DND-41 (cell line): ENCODE results near the gene NPM3.

ENCODE experiments used
- ATAC-seq: fragments of 200-7000 bp; cut with Tn5 transposase; 3 replicates; pipeline ENCODE4 v1.9.1; 2021; ENCODE audit warnings: low read depth; ENCODE audit not compliant: insufficient read depth
- DNase-seq: peaks from one replicate; pipeline ENCODE4 v3.0.0-alpha.2; 2020
- H2AFZ ChIP-seq: 2 replicates; pipeline ENCODE4 v1.6.0; 2012; ENCODE audit warnings: low read depth, low read length
- H3K27ac ChIP-seq: 2 replicates; pipeline ENCODE4 v1.5.1; 2012; ENCODE audit warnings: low read length, inconsistent platforms
- H3K27me3 ChIP-seq: fragments of 200-600 bp; sonication (generic); 2 replicates; pipeline ENCODE4 v1.6.0; 2012; ENCODE audit warnings: low read length, mild to moderate bottlenecking, inconsistent platforms; ENCODE audit not compliant: insufficient read depth, poor library complexity
- H3K36me3 ChIP-seq: 2 replicates; pipeline ENCODE4 v1.5.1; 2012; ENCODE audit warnings: low read length, inconsistent platforms; ENCODE audit not compliant: insufficient read depth
- H3K4me1 ChIP-seq: 2 replicates; pipeline ENCODE4 v1.5.1; 2012; ENCODE audit warnings: mild to moderate bottlenecking, low read length; ENCODE audit not compliant: insufficient read depth
- H3K4me2 ChIP-seq: 2 replicates; pipeline ENCODE4 v1.6.0; 2012; ENCODE audit warnings: mild to moderate bottlenecking, moderate library complexity, low read length, inconsistent platforms; ENCODE audit not compliant: insufficient read depth
- H3K4me3 ChIP-seq, 2 experiments: fragments of 200-600 bp in 1 of 2; shearing (Covaris generic) in 1 of 2; 2 replicates each; pipeline ENCODE4 v1.5.1; 2012 to 2016; ENCODE audit warnings: inconsistent platforms in 2 of 2, low read length in 2 of 2, mild to moderate bottlenecking in 2 of 2, low read depth in 1 of 2, moderate library complexity in 1 of 2
- H3K79me2 ChIP-seq: 2 replicates; pipeline ENCODE4 v1.6.0; 2012; ENCODE audit warnings: low read length, inconsistent platforms; ENCODE audit not compliant: insufficient read depth
- H3K9ac ChIP-seq: 2 replicates; pipeline ENCODE4 v1.6.0; 2012; ENCODE audit warnings: low read depth, mild to moderate bottlenecking, inconsistent platforms, low read length, moderate library complexity
- H3K9me3 ChIP-seq: 2 replicates; pipeline ENCODE4 v1.5.1; 2012; ENCODE audit warnings: low read length, moderate library complexity, mild to moderate bottlenecking, inconsistent platforms; ENCODE audit not compliant: insufficient read depth, severe bottlenecking
- H4K20me1 ChIP-seq: 2 replicates; pipeline ENCODE4 v1.6.0; 2012; ENCODE audit warnings: low read length; ENCODE audit not compliant: insufficient read depth
- CTCF ChIP-seq: IDR thresholded peaks from 2 replicates; pipeline ENCODE4 v1.5.1; 2012; ENCODE audit warnings: borderline replicate concordance, low read length, moderate library complexity, mild to moderate bottlenecking; ENCODE audit not compliant: poor library complexity, severe bottlenecking; ENCODE audit errors: extremely low read depth
- EZH2 ChIP-seq: IDR thresholded peaks from 3 replicates; pipeline ENCODE4 v1.6.1; 2012; ENCODE audit warnings: borderline replicate concordance, low read depth, mild to moderate bottlenecking, moderate library complexity, low read length, inconsistent platforms; ENCODE audit not compliant: severe bottlenecking

The NPM3 gene

DNA sequence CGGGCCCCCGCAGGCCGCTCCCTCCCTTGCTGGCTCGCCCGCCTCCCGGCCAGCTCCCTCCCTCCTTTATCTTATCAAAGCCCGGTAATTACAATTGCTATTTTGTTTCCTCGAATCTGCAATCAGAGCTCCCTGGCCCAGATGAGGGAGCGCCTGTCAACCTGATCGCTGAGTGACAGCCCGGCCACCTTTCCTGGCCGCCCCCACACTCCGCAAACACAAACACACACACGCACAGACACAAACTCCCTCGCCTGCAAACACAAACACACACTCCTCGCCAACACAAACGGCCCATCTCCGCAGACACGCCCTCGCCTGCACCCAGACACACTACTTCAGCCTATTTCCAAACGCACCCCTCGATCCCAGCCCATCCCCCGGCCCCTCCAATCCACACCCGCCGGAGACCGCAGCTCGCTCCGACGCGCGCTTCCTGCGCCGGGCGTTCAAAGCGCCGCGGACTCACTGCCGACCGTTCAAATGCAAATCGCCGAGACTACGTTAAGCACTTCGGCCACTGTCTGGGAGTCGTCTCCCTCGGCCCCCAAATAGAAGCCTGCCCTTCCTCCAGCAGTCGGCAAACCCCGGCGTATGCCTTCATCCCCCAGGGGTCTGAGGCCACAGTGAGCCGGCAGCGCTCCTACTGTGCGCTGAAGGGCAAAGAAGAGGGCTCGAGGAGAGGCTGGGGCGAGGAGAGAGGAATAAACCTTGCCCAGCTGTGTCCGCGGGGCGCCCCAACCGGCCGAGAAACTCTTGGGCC lies 4.3 kb downstream of the NPM3 start:
- no peaks in the 10 kb centered on the region; the same call in 1 of the 2 replicates for H4K20me1 ChIP-seq
- H3K36me3 ChIP-seq = peaks cover 19% of the 10 kb centered on the region
- H3K79me2 ChIP-seq = peaks cover 17% of the 10 kb centered on the region
- no peak for DNase-seq
- H3K4me1 ChIP-seq = peaks cover 29% of the 10 kb centered on the region
- no peak overlapping the region for H3K4me3 ChIP-seq
- no peaks in the 10 kb centered on the region for H3K9me3 ChIP-seq
- no peaks in the 10 kb centered on the region for H3K27me3 ChIP-seq
- H3K9ac ChIP-seq = no peak overlapping the region
- H3K27ac ChIP-seq = no peak overlapping the region
- no peak for ATAC-seq
- no peak overlapping the region for H2AFZ ChIP-seq
- H3K4me2 ChIP-seq = no peak overlapping the region
- no peak for TF ChIP-seq CTCF
- no peak for TF ChIP-seq EZH2

DNA sequence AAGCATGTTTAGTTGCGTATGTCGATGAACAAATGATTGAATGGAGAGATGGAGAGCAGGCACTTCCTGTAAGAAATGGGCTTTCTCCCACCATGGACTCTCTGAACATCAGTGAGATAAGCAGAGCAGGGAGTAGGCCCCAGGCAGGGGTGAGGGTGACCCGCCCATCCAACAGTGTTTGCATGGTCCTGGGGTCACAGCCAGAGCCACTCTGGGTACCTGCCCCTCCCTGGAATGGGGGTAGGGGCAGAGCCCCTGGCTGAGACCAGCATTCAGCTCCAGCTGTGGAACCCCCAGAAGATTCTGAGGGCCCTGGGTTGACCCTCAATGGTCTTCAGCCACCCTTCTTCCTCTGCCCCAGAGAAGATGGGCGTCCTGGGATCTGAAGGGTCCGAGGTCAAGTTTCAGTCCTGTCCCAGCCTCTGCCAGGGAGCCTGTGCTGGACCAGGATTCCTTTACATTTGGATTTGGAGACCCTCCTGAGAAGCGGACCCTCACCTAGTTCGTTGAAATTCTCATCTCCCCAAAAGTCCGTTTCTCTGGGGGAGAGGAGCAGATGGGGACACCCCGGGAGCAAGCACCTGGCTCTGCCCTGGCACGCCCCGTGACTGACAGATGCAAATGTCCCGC lies 5.0 kb downstream of the NPM3 start:
- Histone ChIP-seq H3K9ac (no peak overlapping the region), H3K9me3 (no peaks in the 10 kb centered on the region), H3K27ac (no peak overlapping the region), H2AFZ (no peak overlapping the region), H3K36me3 (peaks cover 19% of the 10 kb centered on the region), H3K79me2 (peaks cover 17% of the 10 kb centered on the region), H3K4me2 (no peak overlapping the region), H3K27me3 (no peaks in the 10 kb centered on the region), H4K20me1 (no peaks in the 10 kb centered on the region; the same call in 1 of the 2 replicates), H3K4me3 (no peak overlapping the region), H3K4me1 (peaks cover 23% of the 10 kb centered on the region)
- no peak for ATAC-seq
- TF ChIP-seq CTCF (no peak), EZH2 (no peak)
- DNase-seq = no peak

- Histone ChIP-seq H3K4me1 (peaks cover 22% of the 10 kb centered on the region), H4K20me1 (no peaks in the 10 kb centered on the region; the same call in 1 of the 2 replicates), H3K4me2 (no peak overlapping the region), H3K27me3 (no peaks in the 10 kb centered on the region), H3K36me3 (peaks cover 19% of the 10 kb centered on the region), H3K9me3 (no peaks in the 10 kb centered on the region), H3K79me2 (peaks cover 12% of the 10 kb centered on the region), H3K9ac (no peak overlapping the region), H3K27ac (no peak overlapping the region), H2AFZ (no peak overlapping the region), H3K4me3 (no peak overlapping the region)
- TF ChIP-seq EZH2 = no peak
- no peak for TF ChIP-seq CTCF
- ATAC-seq (no peak), DNase-seq (no peak)
Observed at GRCh38 chr10:101777619-101778145, 5.6 kb downstream of the NPM3 start.
